ENCODE results near the gene ZCCHC24. TPM values are rescaled to one million over a fixed set of nuclear protein-coding genes. Genes with fewer than 3 reads are reported as not detected.

Gene ZCCHC24
- total RNA-seq, 1 donor from 2014 or later: 5.9 TPM

- H3K36me3 Mint-ChIP-seq: no peaks in the 10 kb centered on the region
- no peaks in the 10 kb centered on the region for H3K27me3 ChIP-seq
- peaks cover 39% of the 10 kb centered on the region for H3K4me1 ChIP-seq
- H3K27ac Mint-ChIP-seq: peak overlapping the region; percentile 63
- H3K9me3 ChIP-seq (ENCODE audit: low read depth): no peaks in the 10 kb centered on the region
- peaks cover 76% of the 10 kb centered on the region for H3K4me1 Mint-ChIP-seq
- no peaks in the 10 kb centered on the region for H3K9me3 Mint-ChIP-seq
- no peak for DNase-seq (ENCODE audit: low spot score)
- no peaks in the 10 kb centered on the region for H4K20me1 ChIP-seq (ENCODE audit: low read depth)
- H3K27me3 Mint-ChIP-seq (ENCODE audit: insufficient read depth, low read depth): peaks cover 6% of the 10 kb centered on the region
- no peaks in the 10 kb centered on the region for H3K36me3 ChIP-seq
- no peak overlapping the region for H3K4me3 ChIP-seq
- H3F3A ChIP-seq (ENCODE audit: low read depth): peaks cover 22% of the 10 kb centered on the region
- no peak overlapping the region for H3K9ac ChIP-seq
- H2AFZ ChIP-seq (replicated peaks): no peak overlapping the region
- TF ChIP-seq EZH2 (IDR thresholded peaks at IDR 0.05): no peak
- peak overlapping the region; percentile 55 for H3K4me3 Mint-ChIP-seq
- H3K79me2 ChIP-seq (ENCODE audit: low read depth): no peaks in the 10 kb centered on the region
- no peak overlapping the region for H3K27ac ChIP-seq
- no peak overlapping the region for H3K4me2 ChIP-seq
Observed at GRCh38 chr10:79402625-79402946, 42.8 kb downstream of the ZCCHC24 start.

GRCh38 chr10:79401015-79401921 lies 44.2 kb downstream of the ZCCHC24 start:
- H3K36me3 ChIP-seq: no peaks in the 10 kb centered on the region
- Mint-ChIP-seq H3K27me3 (ENCODE audit: insufficient read depth, low read depth) (peaks cover 5% of the 10 kb centered on the region), H3K4me3 (no peak overlapping the region), H3K9me3 (no peaks in the 10 kb centered on the region), H3K27ac (peak overlapping the region; percentile 33), H3K36me3 (no peaks in the 10 kb centered on the region), H3K4me1 (peaks cover 76% of the 10 kb centered on the region)
- TF ChIP-seq EZH2 (IDR thresholded peaks at IDR 0.05): no peak
- H3K27ac ChIP-seq: no peak overlapping the region
- no peaks in the 10 kb centered on the region for H3K79me2 ChIP-seq (ENCODE audit: low read depth)
- no peak overlapping the region for H3K4me3 ChIP-seq
- no peak overlapping the region for H2AFZ ChIP-seq (replicated peaks)
- H3K9me3 ChIP-seq (ENCODE audit: low read depth): no peaks in the 10 kb centered on the region
- H4K20me1 ChIP-seq (ENCODE audit: low read depth): no peaks in the 10 kb centered on the region
- peaks cover 39% of the 10 kb centered on the region for H3K4me1 ChIP-seq
- no peak overlapping the region for H3K4me2 ChIP-seq
- H3K27me3 ChIP-seq: no peaks in the 10 kb centered on the region
- H3F3A ChIP-seq (ENCODE audit: low read depth): peaks cover 22% of the 10 kb centered on the region
- H3K9ac ChIP-seq: no peak overlapping the region
- no peak for DNase-seq (ENCODE audit: low spot score)

- no peak overlapping the region for H2AFZ ChIP-seq (replicated peaks)
- H3K79me2 ChIP-seq (ENCODE audit: low read depth): no peaks in the 10 kb centered on the region
- DNase-seq (ENCODE audit: low spot score): peak; percentile 64
- TF ChIP-seq EZH2phosphoT487 (IDR thresholded peaks at IDR 0.05) (no peak), EZH2 (IDR thresholded peaks at IDR 0.05) (no peak)
- TF ChIP-seq, protein P1, sequence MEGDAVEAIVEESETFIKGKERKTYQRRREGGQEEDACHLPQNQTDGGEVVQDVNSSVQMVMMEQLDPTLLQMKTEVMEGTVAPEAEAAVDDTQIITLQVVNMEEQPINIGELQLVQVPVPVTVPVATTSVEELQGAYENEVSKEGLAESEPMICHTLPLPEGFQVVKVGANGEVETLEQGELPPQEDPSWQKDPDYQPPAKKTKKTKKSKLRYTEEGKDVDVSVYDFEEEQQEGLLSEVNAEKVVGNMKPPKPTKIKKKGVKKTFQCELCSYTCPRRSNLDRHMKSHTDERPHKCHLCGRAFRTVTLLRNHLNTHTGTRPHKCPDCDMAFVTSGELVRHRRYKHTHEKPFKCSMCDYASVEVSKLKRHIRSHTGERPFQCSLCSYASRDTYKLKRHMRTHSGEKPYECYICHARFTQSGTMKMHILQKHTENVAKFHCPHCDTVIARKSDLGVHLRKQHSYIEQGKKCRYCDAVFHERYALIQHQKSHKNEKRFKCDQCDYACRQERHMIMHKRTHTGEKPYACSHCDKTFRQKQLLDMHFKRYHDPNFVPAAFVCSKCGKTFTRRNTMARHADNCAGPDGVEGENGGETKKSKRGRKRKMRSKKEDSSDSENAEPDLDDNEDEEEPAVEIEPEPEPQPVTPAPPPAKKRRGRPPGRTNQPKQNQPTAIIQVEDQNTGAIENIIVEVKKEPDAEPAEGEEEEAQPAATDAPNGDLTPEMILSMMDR (IDR thresholded peaks at IDR 0.05): peak; percentile 75
- no peaks in the 10 kb centered on the region for H4K20me1 ChIP-seq (ENCODE audit: low read depth)
- no peaks in the 10 kb centered on the region for H3K9me3 ChIP-seq (ENCODE audit: low read depth)
- H3K4me2 ChIP-seq: no peak overlapping the region
- H3K27me3 ChIP-seq: no peaks in the 10 kb centered on the region
- H3K36me3 Mint-ChIP-seq: no peaks in the 10 kb centered on the region
- no peak overlapping the region for H3K4me3 Mint-ChIP-seq
- peaks cover 67% of the 10 kb centered on the region for H3K4me1 Mint-ChIP-seq
- no peak overlapping the region for H3K9ac ChIP-seq
- no peaks in the 10 kb centered on the region for H3K36me3 ChIP-seq
- no peaks in the 10 kb centered on the region for H3K9me3 Mint-ChIP-seq
- peaks cover 22% of the 10 kb centered on the region for H3F3A ChIP-seq (ENCODE audit: low read depth)
- no peak overlapping the region for H3K27ac ChIP-seq
- peaks cover 5% of the 10 kb centered on the region for H3K27me3 Mint-ChIP-seq (ENCODE audit: insufficient read depth, low read depth)
- peaks cover 32% of the 10 kb centered on the region for H3K4me1 ChIP-seq
- H3K4me3 ChIP-seq: no peak overlapping the region
- H3K27ac Mint-ChIP-seq: peak overlapping the region; percentile 6
Observed at GRCh38 chr10:79400146-79401004, 45.0 kb downstream of the ZCCHC24 start.

GRCh38 chr10:79399223-79399831 lies 46.1 kb downstream of the ZCCHC24 start:
- H4K20me1 ChIP-seq (ENCODE audit: low read depth): no peaks in the 10 kb centered on the region
- TF ChIP-seq EZH2phosphoT487 (IDR thresholded peaks at IDR 0.05): no peak
- TF ChIP-seq EZH2 (IDR thresholded peaks at IDR 0.05): no peak
- TF ChIP-seq, protein P1 (IDR thresholded peaks at IDR 0.05): no peak
- no peaks in the 10 kb centered on the region for H3K9me3 Mint-ChIP-seq
- H3K9me3 ChIP-seq (ENCODE audit: low read depth): no peaks in the 10 kb centered on the region
- no peaks in the 10 kb centered on the region for H3K27me3 ChIP-seq
- no peaks in the 10 kb centered on the region for H3K36me3 ChIP-seq
- H3K27me3 Mint-ChIP-seq (ENCODE audit: insufficient read depth, low read depth): peaks cover 3% of the 10 kb centered on the region
- peaks cover 16% of the 10 kb centered on the region for H3F3A ChIP-seq (ENCODE audit: low read depth)
- H2AFZ ChIP-seq (replicated peaks): no peak overlapping the region
- peaks cover 56% of the 10 kb centered on the region for H3K4me1 Mint-ChIP-seq
- H3K27ac Mint-ChIP-seq: peak overlapping the region; percentile 31
- DNase-seq (ENCODE audit: low spot score): peak; percentile 63
- H3K4me3 ChIP-seq: no peak overlapping the region
- H3K9ac ChIP-seq: no peak overlapping the region
- H3K4me3 Mint-ChIP-seq: peak overlapping the region; percentile 30
- peaks cover 22% of the 10 kb centered on the region for H3K4me1 ChIP-seq
- H3K27ac ChIP-seq: no peak overlapping the region
- peak overlapping the region; percentile 44 for H3K4me2 ChIP-seq
- no peaks in the 10 kb centered on the region for H3K79me2 ChIP-seq (ENCODE audit: low read depth)
- no peaks in the 10 kb centered on the region for H3K36me3 Mint-ChIP-seq
